ENCODE measurements around the gene OR52D1.

Gene OR52D1

GRCh38 chr11:5524756-5525155, 36.3 kb downstream of the OR52D1 start:
- H4K20me1 ChIP-seq (ENCODE audit: insufficient read depth, low read length) = no peaks in the 10 kb centered on the region
- H3F3A ChIP-seq (ENCODE audit: insufficient read depth, low read length) = no peaks in the 10 kb centered on the region
- no peak overlapping the region for H2AFZ ChIP-seq (ENCODE audit: low read length)
- H3K4me3 ChIP-seq (ENCODE audit: low read depth, low read length, poor library complexity, severe bottlenecking) = no peak overlapping the region
- H3K9me2 ChIP-seq (ENCODE audit: low read depth, low read length) = no peaks in the 10 kb centered on the region
- H3K79me2 ChIP-seq (ENCODE audit: insufficient read depth, low read length) = no peaks in the 10 kb centered on the region
- no peak overlapping the region for H3K4me2 ChIP-seq (ENCODE audit: low read length)
- TF ChIP-seq EZH2 (IDR thresholded peaks at IDR 0.05; ENCODE audit: borderline replicate concordance, low read length) (no peak), CTCF (IDR thresholded peaks at IDR 0.05; ENCODE audit: low read length) (no peak)
- H3K27me3 ChIP-seq (ENCODE audit: insufficient read depth, low read length) = no peaks in the 10 kb centered on the region
- H3K4me1 ChIP-seq (ENCODE audit: insufficient read depth, low read length, severe bottlenecking) = no peaks in the 10 kb centered on the region
- H3K27ac ChIP-seq (ENCODE audit: low read depth, low read length, poor library complexity, severe bottlenecking) = no peak overlapping the region
- H3K9ac ChIP-seq (ENCODE audit: low read length) = no peak overlapping the region
- no peaks in the 10 kb centered on the region for H3K9me3 ChIP-seq (ENCODE audit: low read length)
- H3K36me3 ChIP-seq (ENCODE audit: insufficient read depth, low read length) = no peaks in the 10 kb centered on the region

DNA sequence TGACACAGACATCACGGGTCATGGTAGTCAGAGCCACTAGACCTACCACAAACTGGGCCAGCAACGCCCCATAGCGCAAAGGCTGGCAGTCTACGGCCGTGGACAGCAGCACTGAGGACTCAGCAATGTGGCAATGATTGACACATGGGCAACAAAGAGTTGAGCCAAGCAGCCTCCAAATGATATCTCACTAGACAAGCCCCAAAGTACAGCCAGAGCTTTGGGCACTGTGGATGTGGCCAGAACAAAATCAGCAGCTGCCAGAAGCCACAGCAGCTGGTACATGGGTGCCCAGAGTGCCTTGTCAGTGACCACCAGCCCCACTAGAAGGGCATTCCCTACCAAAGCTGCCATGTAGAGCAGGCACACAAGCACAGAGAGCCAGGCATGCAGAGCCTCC, 39.2 kb downstream of the OR52D1 start:
- no peak overlapping the region for H3K4me2 ChIP-seq (ENCODE audit: low read length)
- H3K9me2 ChIP-seq (ENCODE audit: low read depth, low read length) = no peaks in the 10 kb centered on the region
- no peak overlapping the region for H3K27ac ChIP-seq (ENCODE audit: low read depth, low read length, poor library complexity, severe bottlenecking)
- H3K36me3 ChIP-seq (ENCODE audit: insufficient read depth, low read length) = no peaks in the 10 kb centered on the region
- H3K79me2 ChIP-seq (ENCODE audit: insufficient read depth, low read length) = no peaks in the 10 kb centered on the region
- no peak overlapping the region for H2AFZ ChIP-seq (ENCODE audit: low read length)
- no peak overlapping the region for H3K4me3 ChIP-seq (ENCODE audit: low read depth, low read length, poor library complexity, severe bottlenecking)
- H3K27me3 ChIP-seq (ENCODE audit: insufficient read depth, low read length) = no peaks in the 10 kb centered on the region
- H3F3A ChIP-seq (ENCODE audit: insufficient read depth, low read length) = no peaks in the 10 kb centered on the region
- no peaks in the 10 kb centered on the region for H3K4me1 ChIP-seq (ENCODE audit: insufficient read depth, low read length, severe bottlenecking)
- H4K20me1 ChIP-seq (ENCODE audit: insufficient read depth, low read length) = no peaks in the 10 kb centered on the region
- no peaks in the 10 kb centered on the region for H3K9me3 ChIP-seq (ENCODE audit: low read length)
- no peak for TF ChIP-seq CTCF (IDR thresholded peaks at IDR 0.05; ENCODE audit: low read length)
- TF ChIP-seq EZH2 (IDR thresholded peaks at IDR 0.05; ENCODE audit: borderline replicate concordance, low read length) = no peak
- H3K9ac ChIP-seq (ENCODE audit: low read length) = no peak overlapping the region

DNA sequence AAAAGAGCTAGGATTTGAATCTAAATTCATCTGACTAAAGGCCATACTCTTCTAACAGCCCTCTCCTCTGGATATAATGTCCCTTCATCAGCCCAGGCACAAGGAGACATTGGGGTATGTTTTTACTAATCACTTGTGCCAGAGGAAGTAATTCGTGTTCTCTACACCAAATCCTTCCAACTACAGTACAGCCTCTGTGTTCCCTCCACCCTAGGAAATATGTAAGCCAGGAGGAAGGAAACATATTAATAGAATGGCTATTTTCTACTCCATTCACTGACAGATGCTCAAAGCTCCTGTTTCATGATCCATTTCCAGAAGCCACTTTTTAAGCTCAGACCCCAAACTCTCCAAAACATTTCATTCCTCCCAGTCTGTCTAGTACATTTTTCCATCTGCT, 40.0 kb downstream of the OR52D1 start:
- TF ChIP-seq CTCF (IDR thresholded peaks at IDR 0.05; ENCODE audit: low read length) (no peak), EZH2 (IDR thresholded peaks at IDR 0.05; ENCODE audit: borderline replicate concordance, low read length) (no peak)
- no peak overlapping the region for H3K9ac ChIP-seq (ENCODE audit: low read length)

More for the DNA sequence above, 40.0 kb downstream of the OR52D1 start:
- Histone ChIP-seq H3K4me3 (ENCODE audit: low read depth, low read length, poor library complexity, severe bottlenecking) (no peak overlapping the region), H3K9me3 (ENCODE audit: low read length) (no peaks in the 10 kb centered on the region), H3K79me2 (ENCODE audit: insufficient read depth, low read length) (no peaks in the 10 kb centered on the region), H3K9me2 (ENCODE audit: low read depth, low read length) (no peaks in the 10 kb centered on the region), H2AFZ (ENCODE audit: low read length) (no peak overlapping the region), H3K4me2 (ENCODE audit: low read length) (no peak overlapping the region), H4K20me1 (ENCODE audit: insufficient read depth, low read length) (no peaks in the 10 kb centered on the region), H3K27me3 (ENCODE audit: insufficient read depth, low read length) (no peaks in the 10 kb centered on the region), H3F3A (ENCODE audit: insufficient read depth, low read length) (no peaks in the 10 kb centered on the region), H3K27ac (ENCODE audit: low read depth, low read length, poor library complexity, severe bottlenecking) (no peak overlapping the region), H3K4me1 (ENCODE audit: insufficient read depth, low read length, severe bottlenecking) (no peaks in the 10 kb centered on the region), H3K36me3 (ENCODE audit: insufficient read depth, low read length) (no peaks in the 10 kb centered on the region)

Measured in OCI-LY1 (cell line).